Measurements from ENCODE around the gene CFHR1. TPM values are rescaled to one million over a fixed set of nuclear protein-coding genes. Genes with fewer than 3 reads are reported as not detected.

CFHR1 gene
- total and polyA plus RNA-seq, 8 donors: 0.17 to 0.61 (median 0.44) TPM; not detected in 5

- intact Hi-C loops (cut with DNase I): no loop called here
- 76 to 96% methylated on average over 1 of the region's 1 CpG for WGBS, 2 donors
- H3K27ac ChIP-seq: no peak overlapping the region
- DNase-seq (no peak), FAIRE-seq (no peak), ATAC-seq (no peak)
- no peak overlapping the region for H3K4me3 ChIP-seq
- no peaks in the 10 kb centered on the region for H3K27me3 ChIP-seq
- H3K9me3 ChIP-seq: no peaks in the 10 kb centered on the region
- no peak for TF ChIP-seq CTCF (IDR thresholded peaks at IDR 0.05)
- no peaks in the 10 kb centered on the region for H3K36me3 ChIP-seq
- no peaks in the 10 kb centered on the region for H3K4me1 ChIP-seq
These were observed 47.4 kb downstream of the CFHR1 start for GRCh38 chr1:196866974-196867373.

- intact Hi-C loops (cut with DNase I): no loop called here
- no peak for DNase-seq
- Histone ChIP-seq H3K36me3 (no peaks in the 10 kb centered on the region), H3K27me3 (no peaks in the 10 kb centered on the region), H3K27ac (no peak overlapping the region), H3K4me1 (no peaks in the 10 kb centered on the region), H3K4me3 (no peak overlapping the region), H3K9me3 (no peaks in the 10 kb centered on the region)
- no peak for FAIRE-seq
- no peak for TF ChIP-seq CTCF (IDR thresholded peaks at IDR 0.05)
- no peak for ATAC-seq
- 81 to 92% methylated on average over 4 of the region's 4 CpGs for WGBS, 2 donors
These were observed 53.9 kb downstream of the CFHR1 start for GRCh38 chr1:196873385-196873784.

GRCh38 chr1:196875935-196876334 is 56.4 kb downstream of the CFHR1 start:
- Histone ChIP-seq H3K9me3 (no peaks in the 10 kb centered on the region), H3K4me1 (no peaks in the 10 kb centered on the region), H3K27me3 (no peaks in the 10 kb centered on the region), H3K27ac (no peak overlapping the region), H3K4me3 (no peak overlapping the region), H3K36me3 (no peaks in the 10 kb centered on the region)
- intact Hi-C loops (cut with DNase I): no loop called here
- no peak for FAIRE-seq
- ATAC-seq: no peak
- no peak for TF ChIP-seq CTCF (IDR thresholded peaks at IDR 0.05)
- 88 to 95% methylated on average over 3 of the region's 3 CpGs for WGBS, 2 donors
- DNase-seq: no peak

- ATAC-seq (no peak), DNase-seq (peak in 1 of 6 donors; percentile 27), FAIRE-seq (no peak)
- H3K9me3 ChIP-seq: no peaks in the 10 kb centered on the region
- no peak overlapping the region for H3K4me3 ChIP-seq
- H3K27ac ChIP-seq: no peak overlapping the region
- no peaks in the 10 kb centered on the region for H3K4me1 ChIP-seq
- H3K36me3 ChIP-seq: no peaks in the 10 kb centered on the region
- no peaks in the 10 kb centered on the region for H3K27me3 ChIP-seq
- WGBS, 2 donors: 3 to 5% methylated on average over 29 of the region's 29 CpGs
- intact Hi-C loops (cut with DNase I): no loop called here
- TF ChIP-seq CTCF (IDR thresholded peaks at IDR 0.05): no peak
These were observed 58.4 kb downstream of the CFHR1 start for GRCh38 chr1:196877964-196878363.

Other genes with a start within 250 kb of the CFHR1 start
- under 1 TPM; 0.19 to 0.67 (median 0.42) TPM for gene KCNT2, start 211.3 kb upstream of the CFHR1 start, total RNA-seq
- gene KCNT2, start 211.3 kb upstream of the CFHR1 start, polyA plus RNA-seq: under 1 TPM; 0.23 to 0.63 TPM
- 10 to 100 TPM in 3 of 6 donors, 1 to 10 TPM in 3; 4.0 to 25.7 (median 12.1) TPM for gene CFH, start 167.7 kb upstream of the CFHR1 start, total RNA-seq
- gene CFH, start 167.7 kb upstream of the CFHR1 start, polyA plus RNA-seq: 1 to 10 TPM; 3.3 to 8.5 TPM
- under 1 TPM in 2 of 6 donors, not detected in 4; 0.09 TPM for gene CFHR3, start 44.9 kb upstream of the CFHR1 start, total RNA-seq
- under 1 TPM in 1 of 2 donors, not detected in 1; 0.15 TPM for gene CFHR3, start 44.9 kb upstream of the CFHR1 start, polyA plus RNA-seq
- gene CFHR4, start 68.3 kb downstream of the CFHR1 start, total RNA-seq: under 1 TPM in 1 of 6 donors, not detected in 5; 0.35 TPM
- not detected for gene CFHR4, start 68.3 kb downstream of the CFHR1 start, polyA plus RNA-seq
- gene CFHR2, start 124.0 kb downstream of the CFHR1 start, total RNA-seq: under 1 TPM in 2 of 6 donors, not detected in 4; 0.25 to 0.28 TPM
- not detected for gene CFHR2, start 124.0 kb downstream of the CFHR1 start, polyA plus RNA-seq
- under 1 TPM in 1 of 6 donors, not detected in 5; 0.06 TPM for gene CFHR5, start 157.8 kb downstream of the CFHR1 start, total RNA-seq
- gene CFHR5, start 157.8 kb downstream of the CFHR1 start, polyA plus RNA-seq: not detected
- not detected for gene F13B, start 247.5 kb downstream of the CFHR1 start, total RNA-seq
- not detected for gene F13B, start 247.5 kb downstream of the CFHR1 start, polyA plus RNA-seq

Data from pancreas (tissue), 10 donors.